Subcutaneous adipose tissue (tissue), 4 donors: ENCODE data around the gene ERBB4. TPM values are rescaled to one million over a fixed set of nuclear protein-coding genes. Genes with fewer than 3 reads are reported as not detected.

Experiments used
- CTCF ChIP-seq: fragments of 450-650 bp; IDR thresholded peaks from one replicate; pipeline ENCODE4 v1.5.1; 2016; ENCODE audit warnings: low read depth, mild to moderate bottlenecking, control low read depth, antibody characterized with exemption, moderate library complexity
- total RNA-seq, 4 donors: library from RNA; depleted of rRNA; stranded (reverse); fragments of >200 nt; gene quantifications; one replicate each; pipeline ENCODE4 v1.1.0, GENCODE V29; 2016

ERBB4 gene
- total RNA-seq, 4 donors from 2014 or later = 0.17 to 1.5 (median 0.71) TPM

- no peak for TF ChIP-seq CTCF
Measured at GRCh38 chr2:212147921-212148513, 390.6 kb downstream of the ERBB4 start.

- TF ChIP-seq CTCF = no peak
Measured at GRCh38 chr2:212146416-212146815, 392.2 kb downstream of the ERBB4 start.

- no peak for TF ChIP-seq CTCF
Measured at GRCh38 chr2:212145121-212145520, 393.5 kb downstream of the ERBB4 start.

GRCh38 chr2:212142631-212143030, 396.0 kb downstream of the ERBB4 start:
- no peak for TF ChIP-seq CTCF

- no peak for TF ChIP-seq CTCF
Measured at GRCh38 chr2:212141499-212141898, 397.1 kb downstream of the ERBB4 start.

GRCh38 chr2:212136216-212136795, 402.3 kb downstream of the ERBB4 start:
- no peak for TF ChIP-seq CTCF

- no peak for TF ChIP-seq CTCF
Measured at GRCh38 chr2:212135739-212136138, 402.9 kb downstream of the ERBB4 start.
